GM21825 (cell line): Measurements from ENCODE around the gene TMEM140.
"Not testable (repeated sequence)": the region's sequence is repeated elsewhere in the genome, so short reads cannot be mapped to it uniquely, and the experiment has no call there.

ENCODE experiments used
- ATAC-seq: cut with Tn5 transposase; IDR thresholded peaks from one replicate; pipeline ENCODE4 v1.9.1; 2021; ENCODE audit warnings: mild to moderate bottlenecking, moderate library complexity; ENCODE audit not compliant: unreplicated experiment

The TMEM140 gene

GRCh38 chr7:135147899-135148721 is at the start of gene TMEM140:
TMEM140 (plus strand) TSS chr7:135148072; CDS start chr7:135164442, 16,370 bp downstream.
- ATAC-seq = peak; percentile 77

- no peak for ATAC-seq
Observed at GRCh38 chr7:135098391-135098790, 49.5 kb upstream of the TMEM140 start.

- ATAC-seq = no peak
Observed at GRCh38 chr7:135100856-135101255, 47.0 kb upstream of the TMEM140 start.

- ATAC-seq = peak; percentile 96
Observed at GRCh38 chr7:135102372-135102771, 45.5 kb upstream of the TMEM140 start.

- no peak for ATAC-seq
Observed at GRCh38 chr7:135109562-135109961, 38.3 kb upstream of the TMEM140 start.

GRCh38 chr7:135109976-135110375 is 37.9 kb upstream of the TMEM140 start:
- ATAC-seq = no peak

- ATAC-seq = no peak
Observed at GRCh38 chr7:135111379-135111778, 36.5 kb upstream of the TMEM140 start.

- no peak for ATAC-seq
Observed at GRCh38 chr7:135114622-135115021, 33.2 kb upstream of the TMEM140 start.

- ATAC-seq = no peak
Observed at GRCh38 chr7:135117096-135117495, 30.8 kb upstream of the TMEM140 start.

GRCh38 chr7:135121868-135122267 is 26.0 kb upstream of the TMEM140 start:
- ATAC-seq = no peak

GRCh38 chr7:135124631-135125030 is 23.2 kb upstream of the TMEM140 start:
- not testable (repeated sequence) for ATAC-seq

GRCh38 chr7:135128931-135129330 is 18.9 kb upstream of the TMEM140 start:
- ATAC-seq = no peak

- no peak for ATAC-seq
Observed at GRCh38 chr7:135129579-135129978, 18.3 kb upstream of the TMEM140 start.

- ATAC-seq = no peak
Observed at GRCh38 chr7:135143885-135144668, 3.8 kb upstream of the TMEM140 start.

GRCh38 chr7:135147341-135147898 is 452 bp upstream of the TMEM140 start:
- peak; percentile 21 for ATAC-seq

GRCh38 chr7:135150072-135150782 is 2.4 kb downstream of the TMEM140 start:
- no peak for ATAC-seq

GRCh38 chr7:135151132-135151531 is 3.3 kb downstream of the TMEM140 start:
- ATAC-seq = no peak

GRCh38 chr7:135151533-135151932 is 3.7 kb downstream of the TMEM140 start:
- ATAC-seq = no peak

GRCh38 chr7:135152442-135152841 is 4.6 kb downstream of the TMEM140 start:
- ATAC-seq = no peak

- ATAC-seq = no peak
Observed at GRCh38 chr7:135154734-135155133, 6.9 kb downstream of the TMEM140 start.

GRCh38 chr7:135156290-135156689 is 8.4 kb downstream of the TMEM140 start:
- ATAC-seq = no peak
